Osteocyte (in vitro differentiated cells): ENCODE results near the gene ASB8. TPM values are rescaled to one million over a fixed set of nuclear protein-coding genes. Genes with fewer than 3 reads are reported as not detected.

ENCODE experiments used
- DNase-seq: peaks from one replicate; pipeline ENCODE4 v3.0.0; 2021; ENCODE audit warnings: mixed read lengths; ENCODE audit not compliant: unreplicated experiment; ENCODE audit errors: extremely low spot score
- H3K27ac Mint-ChIP-seq: one replicate; pipeline ENCODE4 v1.8.0; 2021; ENCODE audit warnings: mild to moderate bottlenecking, mixed read lengths; ENCODE audit not compliant: unreplicated experiment
- H3K27me3 Mint-ChIP-seq: one replicate; pipeline ENCODE4 v1.8.0; 2021; ENCODE audit warnings: mixed read lengths; ENCODE audit not compliant: unreplicated experiment
- H3K36me3 Mint-ChIP-seq: one replicate; pipeline ENCODE4 v1.8.0; 2021; ENCODE audit warnings: mixed read lengths; ENCODE audit not compliant: unreplicated experiment
- H3K4me1 Mint-ChIP-seq: one replicate; pipeline ENCODE4 v1.8.0; 2021; ENCODE audit warnings: mixed read lengths; ENCODE audit not compliant: unreplicated experiment
- H3K4me3 Mint-ChIP-seq: one replicate; pipeline ENCODE4 v1.8.0; 2021; ENCODE audit warnings: mild to moderate bottlenecking, moderate library complexity, mixed read lengths; ENCODE audit not compliant: unreplicated experiment
- H3K9me3 Mint-ChIP-seq: one replicate; pipeline ENCODE4 v1.8.0; 2021; ENCODE audit warnings: mixed read lengths; ENCODE audit not compliant: unreplicated experiment
- CTCF ChIP-seq: fragments of 200-600 bp; sonication (generic); IDR thresholded peaks from 2 replicates; pipeline ENCODE4 v1.5.0; 2021; ENCODE audit warnings: antibody characterized with exemption, mild to moderate bottlenecking, moderate library complexity
- total RNA-seq: library from RNA; stranded (reverse); gene quantifications from 2 replicates; pipeline ENCODE4 v1.2.1, GENCODE V29; 2021

ASB8 gene
- total RNA-seq, 1 donor from 2014 or later: 34.4 TPM

GRCh38 chr12:48201091-48201490 is 43.8 kb upstream of the ASB8 start:
- Mint-ChIP-seq H3K4me1 (peaks cover 11% of the 10 kb centered on the region), H3K27ac (no peak overlapping the region), H3K9me3 (peaks cover 4% of the 10 kb centered on the region), H3K27me3 (peaks cover 18% of the 10 kb centered on the region), H3K36me3 (no peaks in the 10 kb centered on the region), H3K4me3 (no peak overlapping the region)
- DNase-seq: no peak
- TF ChIP-seq CTCF: no peak

GRCh38 chr12:48199774-48200221 is 42.5 kb upstream of the ASB8 start:
- H3K27ac Mint-ChIP-seq: no peak overlapping the region
- peaks cover 24% of the 10 kb centered on the region for H3K27me3 Mint-ChIP-seq
- H3K4me3 Mint-ChIP-seq: no peak overlapping the region
- H3K9me3 Mint-ChIP-seq: peaks cover 4% of the 10 kb centered on the region
- H3K4me1 Mint-ChIP-seq: peaks cover 11% of the 10 kb centered on the region
- no peak for DNase-seq
- H3K36me3 Mint-ChIP-seq: no peaks in the 10 kb centered on the region
- no peak for TF ChIP-seq CTCF

GRCh38 chr12:48198985-48199384 is 41.7 kb upstream of the ASB8 start:
- peaks cover 4% of the 10 kb centered on the region for H3K9me3 Mint-ChIP-seq
- peak overlapping the region; percentile 70 for H3K27ac Mint-ChIP-seq
- TF ChIP-seq CTCF: no peak

GRCh38 chr12:48198672-48198971 is 41.3 kb upstream of the ASB8 start:
- Mint-ChIP-seq H3K4me1 (peaks cover 11% of the 10 kb centered on the region), H3K36me3 (no peaks in the 10 kb centered on the region), H3K9me3 (peaks cover 4% of the 10 kb centered on the region), H3K27ac (peak overlapping the region; percentile 70), H3K27me3 (peaks cover 35% of the 10 kb centered on the region), H3K4me3 (peak overlapping the region; percentile 71)
- no peak for TF ChIP-seq CTCF
- no peak for DNase-seq

More at GRCh38 chr12:48198985-48199384, 41.7 kb upstream of the ASB8 start:
- H3K27me3 Mint-ChIP-seq: peaks cover 32% of the 10 kb centered on the region
- H3K36me3 Mint-ChIP-seq: no peaks in the 10 kb centered on the region
- peak overlapping the region; percentile 71 for H3K4me3 Mint-ChIP-seq
- no peak for DNase-seq
- H3K4me1 Mint-ChIP-seq: peaks cover 11% of the 10 kb centered on the region

- peaks cover 4% of the 10 kb centered on the region for H3K9me3 Mint-ChIP-seq
- DNase-seq: peak; percentile 89
- H3K4me3 Mint-ChIP-seq: peak overlapping the region; percentile 71
- no peak for TF ChIP-seq CTCF
- peaks cover 11% of the 10 kb centered on the region for H3K4me1 Mint-ChIP-seq
- H3K27me3 Mint-ChIP-seq: peaks cover 39% of the 10 kb centered on the region
- H3K36me3 Mint-ChIP-seq: no peaks in the 10 kb centered on the region
- H3K27ac Mint-ChIP-seq: peak overlapping the region; percentile 70
Observed at GRCh38 chr12:48197971-48198671, 40.8 kb upstream of the ASB8 start.
